ENCODE data around the gene AMER3. TPM values are rescaled to one million over a fixed set of nuclear protein-coding genes. Genes with fewer than 3 reads are reported as not detected.

The AMER3 gene
- total and polyA plus RNA-seq, 2 experiments from 2014 or later, result 0.05 to 0.49 TPM

- Mint-ChIP-seq H3K9me3 (no peaks in the 10 kb centered on the region; the same call in 1 of the 3 replicates), H3K27me3 (ENCODE audit: insufficient read depth, low read depth, poor library complexity) (peaks cover 1% of the 10 kb centered on the region), H3K27ac (no peak overlapping the region), H3K36me3 (ENCODE audit: low read depth) (no peaks in the 10 kb centered on the region; the same call in 2 of the 3 replicates), H3K4me3 (no peak overlapping the region), H3K4me1 (peaks cover 4% of the 10 kb centered on the region; the same call in 1 of the 3 replicates)
- ATAC-seq (no peak; the same call in 2 of the 3 replicates), DNase-seq (ENCODE audit: low spot score) (no peak)
- H3K4me1 ChIP-seq (ENCODE audit: insufficient read depth), result no peaks in the 10 kb centered on the region
- H3F3A ChIP-seq (replicated peaks; ENCODE audit: low read depth), result no peaks in the 10 kb centered on the region
- H2AFZ ChIP-seq, result 0 out of 2 replicates have a peak overlapping the region, but pooled peaks have one; percentile 28
- H3K36me3 ChIP-seq (ENCODE audit: insufficient read depth), result no peaks in the 10 kb centered on the region
- no peaks in the 10 kb centered on the region for H3K27me3 ChIP-seq (ENCODE audit: insufficient read depth)
- H3K4me2 ChIP-seq, result no peak overlapping the region
- H3K9me2 ChIP-seq (ENCODE audit: insufficient read depth), result no peaks in the 10 kb centered on the region
- H3K4me3 ChIP-seq, result no peak overlapping the region
- no peaks in the 10 kb centered on the region for H3K79me2 ChIP-seq (replicated peaks; ENCODE audit: insufficient read depth)
- TF ChIP-seq NANOG (IDR thresholded peaks at IDR 0.05; ENCODE audit: borderline replicate concordance) (no peak), EZH2 (IDR thresholded peaks at IDR 0.05; ENCODE audit: low read depth, unreplicated experiment) (no peak), ZNF114 (CRISPR knock-in tag; IDR thresholded peaks at IDR 0.05) (no peak), STAT1 (IDR thresholded peaks at IDR 0.05; ENCODE audit: unreplicated experiment) (no peak), POLR2AphosphoS5 (IDR thresholded peaks at IDR 0.05; ENCODE audit: low read depth) (no peak)
- no peak overlapping the region for H3K27ac ChIP-seq (ENCODE audit: low read depth)
- no peaks in the 10 kb centered on the region; the same call in 1 of the 2 replicates for H4K20me1 ChIP-seq (replicated peaks; ENCODE audit: insufficient read depth)
Observed at GRCh38 chr2:130810490-130810889, 55.1 kb downstream of the AMER3 start.

- H3K9me3 Mint-ChIP-seq, result no peaks in the 10 kb centered on the region; the same call in 1 of the 3 replicates
- H3K36me3 Mint-ChIP-seq (ENCODE audit: low read depth), result no peaks in the 10 kb centered on the region
Observed at GRCh38 chr2:130813722-130814121, 58.4 kb downstream of the AMER3 start.

More at GRCh38 chr2:130813722-130814121, 58.4 kb downstream of the AMER3 start:
- Histone ChIP-seq H2AFZ (no peak overlapping the region), H3F3A (replicated peaks; ENCODE audit: low read depth) (no peaks in the 10 kb centered on the region), H3K9me2 (ENCODE audit: insufficient read depth) (no peaks in the 10 kb centered on the region), H3K27me3 (ENCODE audit: insufficient read depth) (no peaks in the 10 kb centered on the region), H3K4me2 (no peak overlapping the region), H3K27ac (ENCODE audit: low read depth) (no peak overlapping the region), H3K4me1 (ENCODE audit: insufficient read depth) (no peaks in the 10 kb centered on the region), H3K79me2 (replicated peaks; ENCODE audit: insufficient read depth) (no peaks in the 10 kb centered on the region), H3K4me3 (no peak overlapping the region), H4K20me1 (replicated peaks; ENCODE audit: insufficient read depth) (no peaks in the 10 kb centered on the region; the same call in 1 of the 2 replicates), H3K36me3 (ENCODE audit: insufficient read depth) (no peaks in the 10 kb centered on the region)
- ATAC-seq, result no peak
- Mint-ChIP-seq H3K4me1 (peaks cover 6% of the 10 kb centered on the region; the same call in 1 of the 3 replicates), H3K4me3 (no peak overlapping the region), H3K27me3 (ENCODE audit: insufficient read depth, low read depth, poor library complexity) (peaks cover 5% of the 10 kb centered on the region), H3K27ac (no peak overlapping the region)
- no peak for DNase-seq (ENCODE audit: low spot score)
- TF ChIP-seq REST (IDR thresholded peaks at IDR 0.05; ENCODE audit: unreplicated experiment) (no peak), STAT1 (IDR thresholded peaks at IDR 0.05; ENCODE audit: unreplicated experiment) (no peak), CREB1 (CRISPR knock-in tag; IDR thresholded peaks at IDR 0.05; ENCODE audit: low read depth) (no peak), NANOG (IDR thresholded peaks at IDR 0.05; ENCODE audit: borderline replicate concordance) (no peak), ZNF462 (CRISPR knock-in tag; IDR thresholded peaks at IDR 0.05) (no peak), ETS1 (IDR thresholded peaks at IDR 0.05) (no peak), EZH2phosphoT487 (IDR thresholded peaks at IDR 0.05; ENCODE audit: unreplicated experiment) (no peak), POLR2AphosphoS5 (IDR thresholded peaks at IDR 0.05; ENCODE audit: low read depth) (no peak)
